HFFc6 (cell line): ENCODE data around the gene PITPNC1. TPM values are rescaled to one million over a fixed set of nuclear protein-coding genes. Genes with fewer than 3 reads are reported as not detected.

Source experiments
- DNase-seq: peaks from one replicate; pipeline ENCODE4 v3.0.0-alpha.2; 2018
- H3K27ac Mint-ChIP-seq: 2 replicates; pipeline ENCODE4 v1.8.0; 2020; ENCODE audit warnings: mild to moderate bottlenecking, mixed read lengths
- H3K27me3 Mint-ChIP-seq: 2 replicates; pipeline ENCODE4 v1.8.0; 2021; ENCODE audit warnings: mild to moderate bottlenecking, moderate library complexity, mixed read lengths; ENCODE audit not compliant: insufficient read depth
- H3K36me3 Mint-ChIP-seq: 2 replicates; pipeline ENCODE4 v1.8.0; 2021; ENCODE audit warnings: low read depth, mixed read lengths
- H3K4me1 Mint-ChIP-seq: 2 replicates; pipeline ENCODE4 v1.8.0; 2020; ENCODE audit warnings: low read depth, mixed read lengths
- H3K4me3 Mint-ChIP-seq: 2 replicates; pipeline ENCODE4 v1.8.0; 2020; ENCODE audit warnings: mild to moderate bottlenecking, moderate library complexity, mixed read lengths
- H3K9me3 Mint-ChIP-seq: 2 replicates; pipeline ENCODE4 v1.8.0; 2020; ENCODE audit warnings: mild to moderate bottlenecking, mixed read lengths
- CTCF ChIP-seq: fragments of 200-600 bp; sonication (generic); IDR thresholded peaks from 2 replicates; pipeline ENCODE4 v1.5.0; 2021; ENCODE audit warnings: antibody characterized with exemption, mild to moderate bottlenecking
- total RNA-seq, 6 experiments: library from RNA; stranded (reverse); fragmentation: NEBNext Ultra II Directional; extraction: Animal tissue kit (Norgen Biotek cat#: 25700); gene quantifications; 2 replicates in 1 of 6; 3 replicates in 5 of 6; pipeline ENCODE4 v1.2.3, GENCODE V29; 2021

The PITPNC1 gene
- total RNA-seq, 6 experiments from 2014 or later, result 6.9 to 11.1 (median 7.7) TPM

DNA sequence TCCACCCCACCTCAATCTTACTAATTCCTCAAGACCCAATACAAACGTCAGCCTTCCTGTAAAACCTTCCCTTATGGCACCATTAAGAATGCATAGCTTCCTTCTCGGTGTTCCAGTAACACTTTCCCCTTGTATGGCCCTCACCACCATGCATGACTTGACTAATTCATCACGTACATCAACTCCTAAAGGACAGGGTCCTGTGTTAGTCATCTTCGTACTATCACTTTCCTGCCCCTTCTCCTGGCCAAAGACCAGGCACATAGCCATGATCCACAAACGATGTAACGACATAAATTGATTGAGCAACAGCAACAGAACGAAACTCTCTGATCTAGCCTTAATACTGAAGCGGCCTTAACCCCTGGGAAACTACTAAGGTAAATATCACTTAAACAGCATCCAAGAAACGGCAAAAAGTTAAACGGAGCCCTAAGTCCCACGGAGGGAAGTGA, 11.3 kb upstream of the PITPNC1 start:
- DNase-seq, result peak; percentile 53
- peaks cover 31% of the 10 kb centered on the region for H3K36me3 Mint-ChIP-seq
- peak overlapping the region; percentile 97 for H3K4me3 Mint-ChIP-seq
- peak overlapping the region; percentile 95 for H3K27ac Mint-ChIP-seq
- TF ChIP-seq CTCF, result no peak
- no peaks in the 10 kb centered on the region for H3K27me3 Mint-ChIP-seq
- H3K9me3 Mint-ChIP-seq, result no peaks in the 10 kb centered on the region
- H3K4me1 Mint-ChIP-seq, result peaks cover 67% of the 10 kb centered on the region

- TF ChIP-seq CTCF, result peak; percentile 27; the same call in 1 of the 2 replicates
- peaks cover 27% of the 10 kb centered on the region for H3K36me3 Mint-ChIP-seq
- peaks cover 60% of the 10 kb centered on the region for H3K4me1 Mint-ChIP-seq
- H3K4me3 Mint-ChIP-seq, result peak within 1 kb of the TSS; percentile 97
- no peaks in the 10 kb centered on the region for H3K9me3 Mint-ChIP-seq
- peak within 1 kb of the TSS; percentile 95 for H3K27ac Mint-ChIP-seq
- H3K27me3 Mint-ChIP-seq, result no peaks in the 10 kb centered on the region
- DNase-seq, result peak; percentile 85
These were observed 10.6 kb upstream of the PITPNC1 start, which contains the start of gene PSMD12 for GRCh38 chr17:67366193-67367157. Gene PSMD12, minus strand, starts transcription at chr17:67366577. Its CDS starts 58 bp downstream, at chr17:67366519.

GRCh38 chr17:67369676-67370075, 7.4 kb upstream of the PITPNC1 start:
- H3K36me3 Mint-ChIP-seq, result peaks cover 12% of the 10 kb centered on the region
- H3K4me3 Mint-ChIP-seq, result peak overlapping the region; percentile 38; the same call in 1 of the 2 replicates
- peak overlapping the region; percentile 6; the same call in 1 of the 2 replicates for H3K27ac Mint-ChIP-seq
- no peaks in the 10 kb centered on the region for H3K9me3 Mint-ChIP-seq
- H3K4me1 Mint-ChIP-seq, result peaks cover 40% of the 10 kb centered on the region
- H3K27me3 Mint-ChIP-seq, result no peaks in the 10 kb centered on the region
- no peak for TF ChIP-seq CTCF
- DNase-seq, result no peak

DNA sequence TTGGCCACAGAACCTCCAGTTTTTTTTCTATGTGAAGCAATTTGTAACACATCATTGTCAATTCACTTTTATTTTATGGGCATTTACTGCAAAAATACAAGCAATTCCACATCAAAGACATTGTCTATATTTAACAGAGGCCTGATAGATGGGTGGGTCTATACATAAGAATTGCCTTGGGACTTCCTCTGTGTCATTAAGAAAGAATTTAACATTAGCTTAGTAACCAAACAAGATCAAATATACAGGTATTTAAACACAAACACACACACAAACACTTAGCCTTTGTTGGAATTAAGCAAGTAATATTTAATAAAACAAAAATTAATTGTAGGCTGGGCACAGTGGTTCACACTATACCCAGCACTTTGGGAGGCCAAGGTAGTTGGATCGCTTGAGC, 4.3 kb upstream of the PITPNC1 start:
- DNase-seq, result no peak
- H3K4me1 Mint-ChIP-seq, result peaks cover 47% of the 10 kb centered on the region
- no peaks in the 10 kb centered on the region for H3K9me3 Mint-ChIP-seq
- no peaks in the 10 kb centered on the region for H3K36me3 Mint-ChIP-seq
- no peak for TF ChIP-seq CTCF
- no peak overlapping the region for H3K27ac Mint-ChIP-seq
- H3K4me3 Mint-ChIP-seq, result no peak overlapping the region
- H3K27me3 Mint-ChIP-seq, result no peaks in the 10 kb centered on the region; the same call in 1 of the 2 replicates

- DNase-seq, result peak; percentile 78
- H3K4me3 Mint-ChIP-seq, result peak overlapping the region; percentile 44; the same call in 1 of the 2 replicates
- H3K27ac Mint-ChIP-seq, result peak overlapping the region; percentile 9; the same call in 1 of the 2 replicates
- H3K27me3 Mint-ChIP-seq, result no peaks in the 10 kb centered on the region; the same call in 1 of the 2 replicates
- H3K36me3 Mint-ChIP-seq, result no peaks in the 10 kb centered on the region
- no peaks in the 10 kb centered on the region for H3K9me3 Mint-ChIP-seq
- peaks cover 47% of the 10 kb centered on the region for H3K4me1 Mint-ChIP-seq
- TF ChIP-seq CTCF, result peak; percentile 92
These were observed 2.6 kb upstream of the PITPNC1 start for GRCh38 chr17:67374329-67375053.
